GM21526 (cell line): Measurements from ENCODE around the gene SOCS7.

ENCODE experiments used
- ATAC-seq: cut with Tn5 transposase; IDR thresholded peaks from one replicate; pipeline ENCODE4 v1.9.1; 2021; ENCODE audit warnings: moderate library complexity; ENCODE audit not compliant: unreplicated experiment, low FRiP score

SOCS7 gene

DNA sequence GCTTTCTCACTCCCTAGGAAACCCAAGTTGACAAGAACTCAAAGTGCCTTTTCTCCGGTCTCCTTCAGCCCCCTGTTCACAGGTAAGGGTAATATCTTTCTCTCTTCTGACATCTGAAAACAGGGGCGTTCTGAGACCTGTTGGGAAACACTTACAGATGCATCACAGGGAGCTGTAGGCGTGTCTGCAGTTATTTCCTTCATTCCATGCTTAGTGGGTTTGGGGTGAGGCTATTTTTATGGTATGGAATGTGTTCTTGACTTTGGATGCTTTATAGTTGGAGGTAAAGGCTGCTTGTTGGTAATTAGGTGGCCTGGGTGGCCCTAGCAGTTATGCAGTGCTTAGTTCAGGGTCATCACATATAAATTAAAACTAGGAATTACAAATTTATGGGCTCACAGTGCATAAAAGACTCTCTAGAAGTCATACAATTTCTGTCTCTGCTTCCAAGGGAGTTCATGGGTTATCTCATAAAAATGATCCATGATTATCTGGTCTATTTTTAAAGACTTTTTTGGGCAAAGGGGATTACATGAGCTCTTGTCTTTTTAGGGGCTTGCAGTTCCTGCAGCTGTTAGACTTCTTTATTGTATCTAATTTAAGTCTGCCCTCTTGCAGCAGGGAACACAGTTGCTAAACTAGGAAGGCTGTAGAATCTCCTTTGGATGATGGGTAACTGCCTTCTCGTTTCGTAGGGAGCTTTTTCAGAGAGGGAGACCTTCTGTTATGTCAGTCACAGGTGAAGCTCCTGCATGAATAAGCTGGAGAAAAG lies 10.2 kb downstream of the SOCS7 start:
- no peak for ATAC-seq

DNA sequence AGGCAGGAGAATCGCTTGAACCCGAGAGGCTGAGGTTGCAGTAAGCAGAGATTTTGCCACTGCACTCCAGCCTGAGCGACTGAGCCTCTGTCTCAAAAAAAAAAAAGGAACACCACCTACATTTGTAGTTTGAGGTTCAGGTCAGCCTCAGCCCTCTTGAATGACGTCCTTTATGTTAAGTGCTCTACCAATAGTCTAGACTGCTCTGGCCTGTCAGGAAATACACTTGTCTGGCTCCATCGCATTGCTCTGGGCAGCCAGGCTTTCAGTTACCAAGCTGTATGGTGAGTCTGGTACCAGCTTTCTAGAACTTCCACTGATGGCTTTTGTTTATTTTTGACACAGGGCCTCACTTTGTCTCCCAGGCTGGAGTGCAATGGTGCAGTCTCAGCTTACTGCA lies 11.4 kb downstream of the SOCS7 start:
- no peak for ATAC-seq

- no peak for ATAC-seq
Measured at GRCh38 chr17:38364741-38365140, 13.1 kb downstream of the SOCS7 start.

- no peak for ATAC-seq
Measured at GRCh38 chr17:38369124-38369886, 17.7 kb downstream of the SOCS7 start.

DNA sequence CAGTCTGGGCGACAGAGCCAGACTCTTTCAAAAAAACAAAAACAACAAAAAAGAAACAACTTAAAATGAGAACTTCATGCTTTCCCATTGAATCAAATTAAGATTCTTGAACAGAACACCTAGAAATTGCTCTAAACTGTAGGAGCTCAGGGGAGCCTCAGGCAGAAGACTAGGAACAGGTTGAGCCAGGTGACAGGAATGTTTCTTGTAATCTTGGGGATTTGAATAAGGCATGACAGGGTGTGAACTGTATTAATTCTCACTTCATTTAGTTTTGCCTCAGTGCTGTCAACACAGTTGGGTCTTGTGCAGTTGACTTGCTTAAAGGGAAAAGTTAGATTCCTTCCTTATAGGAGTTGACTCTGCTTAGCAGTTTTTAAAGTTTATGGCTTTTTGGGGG lies 27.8 kb downstream of the SOCS7 start:
- ATAC-seq = no peak

DNA sequence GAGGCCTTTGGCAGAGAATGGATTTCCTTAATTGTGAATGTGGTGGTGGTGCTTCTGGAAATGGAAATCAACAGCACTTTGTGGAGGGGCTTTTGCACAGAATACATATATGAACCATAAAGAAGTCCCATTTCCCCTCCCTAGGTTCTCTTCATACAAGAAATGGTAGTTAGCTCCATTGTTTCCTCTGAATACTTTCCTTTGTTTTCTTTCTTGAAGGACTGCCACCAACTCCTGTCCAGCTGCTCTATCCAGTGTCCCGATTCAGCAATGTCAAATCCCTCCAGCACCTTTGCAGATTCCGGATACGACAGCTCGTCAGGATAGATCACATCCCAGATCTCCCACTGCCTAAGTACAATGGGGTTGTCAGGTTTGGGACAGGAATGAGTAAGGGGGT lies 43.4 kb downstream of the SOCS7 start:
- ATAC-seq = no peak

- ATAC-seq = no peak
Measured at GRCh38 chr17:38397227-38397626, 45.6 kb downstream of the SOCS7 start.

GRCh38 chr17:38400286-38400685 lies 48.6 kb downstream of the SOCS7 start:
- no peak for ATAC-seq

GRCh38 chr17:38401459-38401858 lies 49.8 kb downstream of the SOCS7 start:
- no peak for ATAC-seq

GRCh38 chr17:38402897-38403296 lies 51.3 kb downstream of the SOCS7 start:
- ATAC-seq = no peak

DNA sequence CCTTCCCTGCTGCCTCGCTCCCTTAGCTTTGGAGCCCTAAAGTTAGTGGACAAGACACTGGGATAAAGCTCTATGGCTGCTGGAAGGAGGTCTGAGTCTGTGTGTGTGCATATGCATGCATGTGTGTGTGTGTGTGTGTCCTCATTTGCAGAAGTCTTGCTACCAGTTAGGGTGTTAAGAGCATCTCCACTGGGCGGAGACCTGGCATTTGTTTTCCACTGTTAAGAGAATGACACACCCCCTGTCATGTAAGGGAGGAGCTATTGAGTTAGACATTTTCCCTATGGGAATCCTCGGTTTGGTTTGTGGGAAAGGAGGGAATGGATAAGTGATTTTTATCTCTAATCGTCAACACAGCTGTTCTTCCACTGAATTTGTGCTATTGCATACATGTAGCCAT lies 51.8 kb downstream of the SOCS7 start:
- ATAC-seq = no peak

GRCh38 chr17:38404174-38404943 lies 52.7 kb downstream of the SOCS7 start:
- no peak for ATAC-seq

- no peak for ATAC-seq
Measured at GRCh38 chr17:38405654-38406053, 54.0 kb downstream of the SOCS7 start.

DNA sequence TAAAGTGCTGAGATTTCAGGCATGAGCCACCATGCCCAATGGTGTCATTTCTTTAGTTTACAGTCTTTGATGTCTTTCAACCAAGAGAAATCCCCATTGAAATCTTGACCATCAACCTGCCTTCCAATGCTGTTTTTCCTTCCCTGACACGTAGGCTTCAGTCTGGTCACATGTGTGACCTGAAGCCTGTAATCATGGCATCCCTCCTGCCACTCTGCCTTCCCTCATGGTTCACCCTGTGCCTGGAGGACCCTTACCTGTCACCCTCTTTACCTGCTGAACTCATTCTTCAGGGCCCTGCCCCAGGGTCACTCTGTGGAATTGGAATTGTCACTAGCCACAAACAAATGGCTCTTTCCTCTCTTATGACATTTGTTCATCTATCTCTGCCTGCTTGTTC lies 58.6 kb downstream of the SOCS7 start:
- no peak for ATAC-seq

DNA sequence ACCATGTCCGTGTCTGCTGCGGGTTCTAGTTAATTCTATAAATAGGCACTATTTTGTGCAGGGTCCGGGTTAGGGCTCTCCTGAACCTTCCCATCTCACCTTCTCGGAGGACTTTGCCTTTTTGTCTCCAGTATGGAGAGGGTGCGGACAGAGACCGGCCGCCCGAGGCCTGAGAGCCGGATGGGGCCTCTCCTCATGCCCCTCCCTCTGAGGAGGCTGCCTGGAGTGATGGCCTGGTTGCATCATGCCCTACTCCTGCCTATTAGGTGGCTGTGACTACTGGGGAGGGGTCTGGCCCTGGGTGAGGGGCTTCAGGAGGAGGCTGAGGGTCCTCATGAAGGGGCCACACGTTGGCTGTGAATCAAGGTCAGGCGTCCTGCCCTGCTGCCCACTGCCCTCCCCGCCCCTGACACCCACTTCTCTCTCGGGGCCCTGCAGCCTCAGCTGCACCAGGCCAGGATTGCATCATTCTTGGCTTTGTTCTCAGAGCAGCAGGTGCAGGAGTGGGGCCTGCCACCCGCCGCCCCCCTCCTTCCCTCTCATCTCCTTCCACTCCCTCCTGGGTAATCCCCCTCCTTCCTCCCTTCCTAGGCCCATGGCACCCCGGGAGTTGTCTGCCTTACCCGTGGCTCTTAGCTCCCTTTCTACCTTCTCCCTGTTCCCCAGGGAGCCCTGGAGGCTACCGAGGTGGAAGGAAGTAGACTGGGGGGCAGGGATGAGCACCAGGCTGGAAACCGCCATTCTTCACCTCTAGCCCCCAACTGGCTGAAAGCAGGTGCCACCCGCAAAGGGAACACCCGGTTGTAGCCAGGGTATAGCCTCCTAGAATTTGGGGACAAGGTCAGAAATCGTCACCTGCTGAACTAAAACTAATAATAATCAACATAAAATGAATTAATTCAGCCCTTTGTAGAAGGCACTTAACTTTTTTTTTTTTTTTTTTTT lies 63.9 kb downstream of the SOCS7 start:
- ATAC-seq = no peak

DNA sequence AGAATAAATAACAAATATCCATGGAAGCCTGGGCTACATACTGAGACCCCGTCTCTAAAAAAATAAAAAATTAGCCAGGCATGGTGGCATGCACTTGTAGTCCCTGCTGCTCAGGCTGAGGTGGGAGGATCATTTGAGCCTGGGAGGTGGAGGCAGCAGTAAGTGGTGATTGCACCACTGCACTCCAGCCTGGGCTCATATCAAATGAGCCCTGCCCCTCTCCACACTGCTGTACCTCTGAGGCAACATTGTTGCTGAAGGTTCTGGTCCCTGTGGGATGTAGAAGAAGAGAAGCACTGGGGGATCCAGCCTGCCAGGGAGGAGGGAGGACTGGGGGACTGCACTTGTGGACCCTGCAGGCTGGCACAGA lies 65.2 kb downstream of the SOCS7 start:
- no peak for ATAC-seq

GRCh38 chr17:38417210-38417951 lies 65.7 kb downstream of the SOCS7 start:
- no peak for ATAC-seq

DNA sequence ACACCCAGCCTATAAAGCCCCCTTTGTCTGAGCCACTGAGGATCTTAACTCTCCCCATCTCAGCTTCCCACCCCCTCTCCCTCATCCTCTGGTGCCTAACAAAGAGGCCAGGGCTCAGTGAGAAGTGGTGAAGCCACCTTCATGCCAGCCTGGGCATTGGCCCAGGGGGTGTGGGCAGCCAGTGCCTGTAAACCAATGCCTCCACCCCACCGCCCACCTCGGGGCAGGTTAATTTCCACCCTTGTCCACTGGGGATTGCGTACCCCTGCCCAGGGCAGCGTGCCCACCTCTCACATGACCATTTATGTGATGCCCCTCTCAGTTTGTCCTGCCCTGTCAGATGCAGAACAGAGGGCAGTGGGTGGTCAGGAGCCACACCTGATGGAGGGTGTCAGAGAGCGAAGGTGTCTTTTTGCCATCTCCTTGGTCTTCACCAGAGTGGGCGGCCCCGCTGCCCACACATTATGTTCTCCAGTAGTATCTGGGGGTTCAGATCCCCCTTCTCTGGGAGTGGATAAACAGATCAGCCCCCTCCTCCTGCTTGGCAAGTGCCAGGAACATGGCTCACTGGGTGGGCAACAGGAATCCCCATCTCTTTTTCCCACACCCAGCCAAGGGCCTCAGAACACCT lies 66.5 kb downstream of the SOCS7 start:
- no peak for ATAC-seq
